ENCODE measurements around the gene OR13G1. TPM values are rescaled to one million over a fixed set of nuclear protein-coding genes. Genes with fewer than 3 reads are reported as not detected.

OR13G1 gene
- total RNA-seq, 1 donor from 2014 or later = not detected

GRCh38 chr1:247638781-247639180 lies 40.8 kb downstream of the OR13G1 start:
- H3K9me3 ChIP-seq = no peaks in the 10 kb centered on the region
- H3K36me3 ChIP-seq = no peaks in the 10 kb centered on the region
- TF ChIP-seq POLR2A (IDR thresholded peaks at IDR 0.05) = no peak
- TF ChIP-seq CTCF (IDR thresholded peaks at IDR 0.05) = no peak
- TF ChIP-seq POLR2AphosphoS5 (IDR thresholded peaks at IDR 0.05; ENCODE audit: insufficient read depth in 1 of 2, low read depth in 1 of 2) = no peak
- no peak overlapping the region for H3K4me3 ChIP-seq
- intact Hi-C loops (cut with DNase I) = no loop called here
- H3K27me3 ChIP-seq = no peaks in the 10 kb centered on the region
- no peak for DNase-seq (ENCODE audit: extremely low spot score in 2 of 2)
- H3K4me1 ChIP-seq = no peaks in the 10 kb centered on the region
- H3K27ac ChIP-seq = no peak overlapping the region

- no peak for DNase-seq (ENCODE audit: extremely low spot score in 2 of 2)
- intact Hi-C loops (cut with DNase I) = no loop called here
- no peaks in the 10 kb centered on the region for H3K36me3 ChIP-seq
- H3K27me3 ChIP-seq = no peaks in the 10 kb centered on the region
- no peaks in the 10 kb centered on the region for H3K4me1 ChIP-seq
- H3K4me3 ChIP-seq = no peak overlapping the region
- TF ChIP-seq CTCF (IDR thresholded peaks at IDR 0.05) = no peak
- no peak for TF ChIP-seq POLR2A (IDR thresholded peaks at IDR 0.05)
- no peak for TF ChIP-seq POLR2AphosphoS5 (IDR thresholded peaks at IDR 0.05; ENCODE audit: insufficient read depth in 1 of 2, low read depth in 1 of 2)
- H3K27ac ChIP-seq = no peak overlapping the region
- H3K9me3 ChIP-seq = no peaks in the 10 kb centered on the region
Measured at GRCh38 chr1:247638011-247638410, 41.5 kb downstream of the OR13G1 start.

GRCh38 chr1:247627951-247628350 lies 51.6 kb downstream of the OR13G1 start:
- intact Hi-C loops (cut with DNase I) = no loop called here

More at GRCh38 chr1:247627951-247628350, 51.6 kb downstream of the OR13G1 start:
- Histone ChIP-seq H3K27ac (no peak overlapping the region), H3K9me3 (no peaks in the 10 kb centered on the region), H3K27me3 (no peaks in the 10 kb centered on the region), H3K36me3 (no peaks in the 10 kb centered on the region), H3K4me1 (no peaks in the 10 kb centered on the region), H3K4me3 (no peak overlapping the region)
- TF ChIP-seq POLR2AphosphoS5 (IDR thresholded peaks at IDR 0.05; ENCODE audit: insufficient read depth in 1 of 2, low read depth in 1 of 2) = no peak
- no peak for TF ChIP-seq CTCF (IDR thresholded peaks at IDR 0.05)
- TF ChIP-seq POLR2A (IDR thresholded peaks at IDR 0.05) = no peak
- no peak for DNase-seq (ENCODE audit: extremely low spot score in 2 of 2)

Other genes with a start within 250 kb of the OR13G1 start
- not detected for gene OR2B11, start 221.6 kb downstream of the OR13G1 start, total RNA-seq
- gene OR2C3, start 143.3 kb downstream of the OR13G1 start, total RNA-seq = not detected
- gene GCSAML, start 130.6 kb downstream of the OR13G1 start, total RNA-seq = not detected
- gene OR2G2, start 91.4 kb downstream of the OR13G1 start, total RNA-seq = not detected
- gene OR2G3, start 74.2 kb downstream of the OR13G1 start, total RNA-seq = not detected
- not detected for gene OR6F1, start 36.9 kb upstream of the OR13G1 start, total RNA-seq
- gene OR14K1, start 58.9 kb upstream of the OR13G1 start, total RNA-seq = 1.5 TPM
- gene OR14A2, start 68.4 kb upstream of the OR13G1 start, total RNA-seq = not detected
- gene OR1C1, start 80.8 kb upstream of the OR13G1 start, total RNA-seq = not detected
- gene OR14A16, start 144.4 kb upstream of the OR13G1 start, total RNA-seq = not detected
- not detected for gene OR11L1, start 162.2 kb upstream of the OR13G1 start, total RNA-seq
- gene TRIM58, start 177.4 kb upstream of the OR13G1 start, total RNA-seq = 4.7 TPM
- 3.9 TPM for gene OR2W3, start 215.8 kb upstream of the OR13G1 start, total RNA-seq
- gene OR2T8, start 240.5 kb upstream of the OR13G1 start, total RNA-seq = 0.98 TPM
- gene OR2AJ1, start 245.2 kb upstream of the OR13G1 start, total RNA-seq = not detected